ENCODE measurements around the gene NR0B1. TPM values are rescaled to one million over a fixed set of nuclear protein-coding genes. Genes with fewer than 3 reads are reported as not detected.

The NR0B1 gene, protein sequence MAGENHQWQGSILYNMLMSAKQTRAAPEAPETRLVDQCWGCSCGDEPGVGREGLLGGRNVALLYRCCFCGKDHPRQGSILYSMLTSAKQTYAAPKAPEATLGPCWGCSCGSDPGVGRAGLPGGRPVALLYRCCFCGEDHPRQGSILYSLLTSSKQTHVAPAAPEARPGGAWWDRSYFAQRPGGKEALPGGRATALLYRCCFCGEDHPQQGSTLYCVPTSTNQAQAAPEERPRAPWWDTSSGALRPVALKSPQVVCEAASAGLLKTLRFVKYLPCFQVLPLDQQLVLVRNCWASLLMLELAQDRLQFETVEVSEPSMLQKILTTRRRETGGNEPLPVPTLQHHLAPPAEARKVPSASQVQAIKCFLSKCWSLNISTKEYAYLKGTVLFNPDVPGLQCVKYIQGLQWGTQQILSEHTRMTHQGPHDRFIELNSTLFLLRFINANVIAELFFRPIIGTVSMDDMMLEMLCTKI
- 0.16 TPM for total RNA-seq
- not detected for polyA plus RNA-seq (ENCODE audit: insufficient read depth, low read depth, low replicate concordance)
- long read RNA-seq, donor 1 = 0 reads
- long read RNA-seq, donor 2 = 0 reads
- long read RNA-seq, donor 3 = 0 reads
- long read RNA-seq, donor 4 = 0 reads
- long read RNA-seq, donor 5 = 0 reads
- long read RNA-seq, donor 6 = 0 reads
- long read RNA-seq, donor 7 = 0 reads
- long read RNA-seq, donor 8, partial matches to known transcripts = 0 of 1 reads
- long read RNA-seq, donor 8, other reads (novel, unspliced or antisense) = 0 of 1 reads
- long read RNA-seq, donor 9 = 0 reads
- long read RNA-seq, donor 10, partial matches to known transcripts = 0 of 1 reads
- long read RNA-seq, donor 10, other reads (novel, unspliced or antisense) = 0 of 1 reads

DNA sequence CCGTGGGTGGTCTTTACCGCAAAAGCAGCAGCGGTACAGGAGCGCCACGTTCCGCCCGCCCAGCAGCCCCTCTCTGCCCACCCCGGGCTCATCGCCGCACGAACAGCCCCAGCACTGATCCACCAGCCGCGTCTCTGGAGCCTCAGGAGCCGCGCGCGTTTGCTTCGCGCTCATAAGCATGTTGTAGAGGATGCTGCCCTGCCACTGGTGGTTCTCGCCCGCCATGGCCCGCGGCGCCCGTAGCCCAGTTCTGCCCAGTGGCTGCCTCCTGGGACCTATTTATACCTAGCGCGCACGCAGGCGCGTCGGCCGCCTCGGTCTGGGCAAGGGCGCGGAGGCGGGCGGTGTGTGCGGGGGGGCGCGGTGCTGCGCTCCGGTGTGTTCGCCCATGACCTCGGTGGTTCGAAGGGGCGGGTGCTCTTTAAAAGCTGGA lies at the start of gene NR0B1:
NR0B1 (minus strand) TSS at position 252 of the 433 bp plus-strand sequence; CDS start at position 225, 27 bp downstream.
- Histone ChIP-seq H3K4me3 (ENCODE audit: low read length in 3 of 3) (no peak within 1 kb of the TSS), H3K9me3 (ENCODE audit: control insufficient read depth in 2 of 3, insufficient read depth in 1 of 3, low read length in 3 of 3) (no peaks in the 10 kb centered on the region), H3K27me3 (ENCODE audit: control insufficient read depth, insufficient read depth, low read length) (peaks cover 9% of the 10 kb centered on the region), H3K4me1 (ENCODE audit: control insufficient read depth in 2 of 3, insufficient read depth in 2 of 3, low read depth in 1 of 3, low read length in 3 of 3) (no peaks in the 10 kb centered on the region), H3K9ac (ENCODE audit: low read length in 3 of 3) (no peak within 1 kb of the TSS), H3K36me3 (ENCODE audit: control insufficient read depth in 2 of 3, insufficient read depth in 3 of 3, low read length in 3 of 3) (no peaks in the 10 kb centered on the region), H3K27ac (ENCODE audit: low read depth in 2 of 2, low read length in 2 of 2) (no peak within 1 kb of the TSS)
- peak; percentile 20 to 63 (median 31) for DNase-seq
- intact Hi-C loops (cut with DNase I) = no loop called here
- no peak for FAIRE-seq
- TF ChIP-seq, protein P1, sequence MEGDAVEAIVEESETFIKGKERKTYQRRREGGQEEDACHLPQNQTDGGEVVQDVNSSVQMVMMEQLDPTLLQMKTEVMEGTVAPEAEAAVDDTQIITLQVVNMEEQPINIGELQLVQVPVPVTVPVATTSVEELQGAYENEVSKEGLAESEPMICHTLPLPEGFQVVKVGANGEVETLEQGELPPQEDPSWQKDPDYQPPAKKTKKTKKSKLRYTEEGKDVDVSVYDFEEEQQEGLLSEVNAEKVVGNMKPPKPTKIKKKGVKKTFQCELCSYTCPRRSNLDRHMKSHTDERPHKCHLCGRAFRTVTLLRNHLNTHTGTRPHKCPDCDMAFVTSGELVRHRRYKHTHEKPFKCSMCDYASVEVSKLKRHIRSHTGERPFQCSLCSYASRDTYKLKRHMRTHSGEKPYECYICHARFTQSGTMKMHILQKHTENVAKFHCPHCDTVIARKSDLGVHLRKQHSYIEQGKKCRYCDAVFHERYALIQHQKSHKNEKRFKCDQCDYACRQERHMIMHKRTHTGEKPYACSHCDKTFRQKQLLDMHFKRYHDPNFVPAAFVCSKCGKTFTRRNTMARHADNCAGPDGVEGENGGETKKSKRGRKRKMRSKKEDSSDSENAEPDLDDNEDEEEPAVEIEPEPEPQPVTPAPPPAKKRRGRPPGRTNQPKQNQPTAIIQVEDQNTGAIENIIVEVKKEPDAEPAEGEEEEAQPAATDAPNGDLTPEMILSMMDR (IDR thresholded peaks at IDR 0.05; ENCODE audit: borderline replicate concordance, extremely low read depth, insufficient read depth) = no peak

DNA sequence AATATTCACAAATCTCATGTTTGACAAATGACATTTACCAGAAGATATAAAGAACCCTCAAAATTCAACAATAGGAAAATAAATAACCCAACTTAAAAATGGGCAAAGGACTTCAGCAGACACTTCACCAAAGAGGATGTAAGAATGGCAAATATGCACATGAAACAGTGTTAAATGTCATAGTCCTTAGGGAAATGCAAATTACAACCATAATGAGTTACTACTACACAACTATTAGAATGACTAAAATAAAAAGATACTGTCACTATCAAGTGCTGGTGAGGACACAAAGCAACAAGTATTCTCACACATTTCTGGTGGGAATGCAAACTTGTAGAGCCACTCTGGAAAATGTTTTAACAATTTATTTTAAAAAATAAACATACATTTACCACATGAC lies 40.8 kb upstream of the NR0B1 start:
- FAIRE-seq (no peak), DNase-seq (no peak)
- no peaks in the 10 kb centered on the region for H3K9me3 ChIP-seq (ENCODE audit: control insufficient read depth in 2 of 3, insufficient read depth in 1 of 3, low read length in 3 of 3)
- intact Hi-C loops (cut with DNase I) = no loop called here
- H3K4me1 ChIP-seq (ENCODE audit: control insufficient read depth in 2 of 3, insufficient read depth in 2 of 3, low read depth in 1 of 3, low read length in 3 of 3) = no peaks in the 10 kb centered on the region
- H3K27me3 ChIP-seq (ENCODE audit: control insufficient read depth, insufficient read depth, low read length) = no peaks in the 10 kb centered on the region
- H3K9ac ChIP-seq (ENCODE audit: low read length in 3 of 3) = no peak overlapping the region
- no peak overlapping the region for H3K4me3 ChIP-seq (ENCODE audit: low read length in 3 of 3)
- no peak overlapping the region for H3K27ac ChIP-seq (ENCODE audit: low read depth in 2 of 2, low read length in 2 of 2)
- no peaks in the 10 kb centered on the region for H3K36me3 ChIP-seq (ENCODE audit: control insufficient read depth in 2 of 3, insufficient read depth in 3 of 3, low read length in 3 of 3)
- TF ChIP-seq, protein P1 (IDR thresholded peaks at IDR 0.05; ENCODE audit: borderline replicate concordance, extremely low read depth, insufficient read depth) = no peak

DNA sequence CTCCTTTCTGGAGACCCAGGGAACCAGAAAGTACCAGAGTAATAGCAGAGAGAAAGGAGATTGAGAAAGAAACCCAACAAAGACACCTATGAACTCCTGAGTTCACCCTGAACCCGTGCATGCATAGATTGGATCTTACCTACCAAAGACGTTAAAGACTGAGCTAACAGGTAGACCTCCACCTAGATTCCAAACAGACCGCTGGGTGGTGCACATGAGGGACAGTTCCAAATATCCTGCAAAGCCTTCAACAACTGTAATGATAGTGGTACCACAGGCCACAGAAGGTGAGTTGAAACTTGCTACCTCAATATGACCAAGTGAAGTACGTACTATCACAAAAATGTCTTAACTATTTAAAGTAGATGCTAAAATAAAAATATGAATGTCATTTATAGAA lies 34.0 kb upstream of the NR0B1 start:
- FAIRE-seq = no peak
- intact Hi-C loops (cut with DNase I) = no loop called here

More for the DNA sequence above, 34.0 kb upstream of the NR0B1 start:
- Histone ChIP-seq H3K9ac (ENCODE audit: low read length in 3 of 3) (no peak overlapping the region), H3K4me1 (ENCODE audit: control insufficient read depth in 2 of 3, insufficient read depth in 2 of 3, low read depth in 1 of 3, low read length in 3 of 3) (no peaks in the 10 kb centered on the region), H3K9me3 (ENCODE audit: control insufficient read depth in 2 of 3, insufficient read depth in 1 of 3, low read length in 3 of 3) (no peaks in the 10 kb centered on the region), H3K4me3 (ENCODE audit: low read length in 3 of 3) (no peak overlapping the region), H3K27ac (ENCODE audit: low read depth in 2 of 2, low read length in 2 of 2) (no peak overlapping the region), H3K27me3 (ENCODE audit: control insufficient read depth, insufficient read depth, low read length) (no peaks in the 10 kb centered on the region), H3K36me3 (ENCODE audit: control insufficient read depth in 2 of 3, insufficient read depth in 3 of 3, low read length in 3 of 3) (no peaks in the 10 kb centered on the region)
- no peak for DNase-seq
- TF ChIP-seq, protein P1 (IDR thresholded peaks at IDR 0.05; ENCODE audit: borderline replicate concordance, extremely low read depth, insufficient read depth) = no peak
